ENCODE data around the gene CALD1.
"Not testable (repeated sequence)": the region's sequence is repeated elsewhere in the genome, so short reads cannot be mapped to it uniquely, and the experiment has no call there.

CALD1 gene

DNA sequence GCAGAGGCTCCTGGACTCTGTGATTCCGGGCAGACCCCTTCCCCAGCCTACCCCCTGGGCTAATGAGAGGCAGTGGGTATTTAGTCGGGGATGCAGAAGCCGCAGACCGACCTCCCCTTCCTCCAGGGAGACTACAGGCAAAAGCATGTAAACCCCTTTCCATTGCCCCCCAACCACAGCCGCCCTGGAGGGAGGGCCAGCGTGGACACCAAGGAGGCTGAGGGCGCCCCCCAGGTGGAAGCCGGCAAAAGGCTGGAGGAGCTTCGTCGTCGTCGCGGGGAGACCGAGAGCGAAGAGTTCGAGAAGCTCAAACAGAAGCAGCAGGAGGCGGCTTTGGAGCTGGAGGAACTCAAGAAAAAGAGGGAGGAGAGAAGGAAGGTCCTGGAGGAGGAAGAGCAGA is 167.9 kb downstream of the CALD1 start:
- no peak for DNase-seq (ENCODE audit: low read depth, low spot score)

DNA sequence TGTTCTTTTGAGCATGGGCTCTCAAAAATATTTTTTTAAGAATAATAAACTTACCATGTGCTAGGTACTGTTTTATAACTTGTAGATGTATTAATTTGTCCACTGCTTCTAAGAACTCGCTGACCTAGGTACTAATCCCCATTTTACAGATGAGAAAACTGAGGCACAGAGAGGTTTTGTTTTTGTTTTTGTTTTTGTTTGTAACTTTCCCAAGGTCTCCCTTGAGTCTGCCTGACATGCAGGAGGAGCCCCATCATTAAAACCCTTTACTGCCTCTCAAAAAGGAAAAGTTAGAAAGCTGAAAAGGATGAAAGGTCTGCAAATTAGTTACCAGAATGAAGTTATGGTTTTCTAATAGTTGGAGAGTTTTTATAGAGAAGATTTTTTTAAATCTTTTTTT is 168.4 kb downstream of the CALD1 start:
- no peak for DNase-seq (ENCODE audit: low read depth, low spot score)

DNA sequence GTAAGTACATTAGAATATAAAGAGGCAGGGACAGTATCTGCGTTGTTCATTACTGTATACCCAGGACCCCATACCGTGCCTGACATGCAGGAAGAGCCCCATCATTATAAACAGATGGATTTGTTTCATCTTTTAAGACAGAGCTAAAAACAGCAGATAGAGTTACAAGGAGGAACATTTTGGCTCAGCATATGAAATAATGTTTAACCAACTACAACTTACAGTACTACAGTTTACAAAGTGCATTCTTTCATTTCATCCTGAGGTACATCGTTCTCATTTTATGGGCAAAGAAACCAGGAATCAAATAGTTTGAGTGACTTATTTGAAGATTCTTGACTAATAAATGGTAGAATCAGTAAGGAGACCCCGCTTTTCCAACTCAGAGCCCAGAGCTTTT is 168.8 kb downstream of the CALD1 start:
- DNase-seq (ENCODE audit: low read depth, low spot score): no peak

DNA sequence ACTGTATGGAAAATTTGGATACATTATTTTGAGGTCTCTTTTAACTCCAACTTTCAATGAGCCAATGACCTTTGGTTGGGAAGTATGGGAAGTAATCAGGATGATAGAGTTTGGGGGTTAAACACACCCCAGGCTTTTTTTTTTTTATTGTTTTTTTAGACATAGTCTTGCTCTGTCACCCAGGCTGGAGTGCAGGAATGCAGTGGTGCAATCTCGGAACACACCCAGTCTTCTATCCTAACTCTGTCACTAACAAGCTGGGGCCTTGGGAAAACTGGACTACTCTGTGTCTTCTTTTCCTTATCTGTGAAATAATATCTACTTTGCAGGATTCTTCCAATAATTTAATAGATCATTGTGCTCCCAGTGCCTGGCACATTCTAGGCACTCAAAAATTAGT is 169.3 kb downstream of the CALD1 start:
- DNase-seq (ENCODE audit: low read depth, low spot score): no peak

DNA sequence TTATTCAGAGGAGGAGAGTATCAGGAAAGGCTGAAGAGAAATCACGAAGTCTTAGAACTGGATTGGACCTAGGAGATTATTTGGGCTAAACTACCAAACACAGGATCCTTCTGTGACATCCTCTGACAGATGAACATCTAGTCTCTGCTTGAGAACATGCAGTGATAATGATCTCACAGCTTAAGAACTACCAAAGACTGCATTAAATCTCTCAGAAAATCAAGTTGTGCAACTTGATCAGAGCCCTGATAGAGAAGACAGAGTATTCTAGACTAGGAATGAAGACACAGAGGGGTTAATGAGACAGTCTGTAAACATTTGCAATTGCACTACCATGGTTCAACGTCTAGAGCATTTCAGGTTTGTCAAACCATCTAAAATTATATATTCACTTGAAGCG is 169.7 kb downstream of the CALD1 start:
- no peak for DNase-seq (ENCODE audit: low read depth, low spot score)

DNA sequence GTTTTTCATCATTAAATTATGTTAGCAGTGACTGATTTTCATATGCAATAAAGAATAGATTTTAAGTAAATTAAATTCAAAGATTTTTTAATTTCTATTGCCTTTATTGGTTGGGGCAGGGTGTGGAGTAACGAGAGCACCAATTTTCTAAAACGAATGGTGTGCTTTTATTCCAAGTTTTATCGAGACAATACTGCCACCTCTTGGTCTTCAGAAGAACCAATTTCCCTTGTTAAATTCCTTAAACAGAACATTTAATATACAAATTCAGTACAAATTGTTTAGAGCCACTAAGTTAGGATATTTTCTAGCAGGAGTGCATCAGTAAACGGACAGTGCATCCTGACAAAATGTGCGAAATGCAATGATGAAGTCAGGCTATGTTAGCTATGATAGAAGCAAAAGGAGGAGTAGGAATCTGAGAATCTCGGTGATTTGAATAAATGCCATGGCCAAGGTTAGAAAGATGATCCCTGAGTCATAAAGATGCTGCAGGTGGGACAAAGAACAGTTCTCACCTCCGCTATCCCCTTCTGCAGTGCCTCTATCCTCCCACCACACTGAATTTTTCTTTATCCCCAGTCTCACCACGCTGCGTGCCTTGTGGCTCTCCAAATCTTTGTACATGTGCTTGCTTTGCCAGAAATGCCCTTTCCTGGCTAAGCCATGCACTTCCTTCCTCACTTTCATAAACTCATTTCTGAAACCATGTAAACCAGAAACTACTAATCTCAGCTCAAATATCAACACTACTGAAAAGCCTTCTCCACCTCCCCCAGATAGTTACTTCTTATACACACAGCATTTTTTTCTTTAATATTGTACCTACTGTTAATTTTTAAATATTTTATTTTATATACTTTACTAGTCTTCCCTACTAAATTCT is 175.0 kb downstream of the CALD1 start:
- DNase-seq (ENCODE audit: low read depth, low spot score): no peak

DNA sequence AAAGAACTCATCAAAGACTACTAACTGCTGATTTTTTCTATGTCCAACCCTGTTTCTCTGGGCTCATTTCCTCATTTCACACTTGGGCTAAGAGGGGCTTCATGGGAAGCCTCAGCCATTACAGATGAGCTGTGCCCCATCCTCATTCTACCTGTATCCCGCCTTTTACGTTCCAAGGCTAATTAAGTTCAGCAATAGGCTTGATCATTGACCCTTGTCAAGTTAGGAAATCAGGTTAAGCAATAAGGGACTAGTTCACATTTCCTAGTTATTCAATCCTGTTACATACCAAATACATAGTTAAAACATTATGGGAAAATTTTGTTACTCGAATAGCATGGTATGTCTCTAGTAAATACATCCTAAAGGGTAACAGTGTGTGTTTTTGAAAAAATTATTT is 177.6 kb downstream of the CALD1 start:
- no peak for DNase-seq (ENCODE audit: low read depth, low spot score)

DNA sequence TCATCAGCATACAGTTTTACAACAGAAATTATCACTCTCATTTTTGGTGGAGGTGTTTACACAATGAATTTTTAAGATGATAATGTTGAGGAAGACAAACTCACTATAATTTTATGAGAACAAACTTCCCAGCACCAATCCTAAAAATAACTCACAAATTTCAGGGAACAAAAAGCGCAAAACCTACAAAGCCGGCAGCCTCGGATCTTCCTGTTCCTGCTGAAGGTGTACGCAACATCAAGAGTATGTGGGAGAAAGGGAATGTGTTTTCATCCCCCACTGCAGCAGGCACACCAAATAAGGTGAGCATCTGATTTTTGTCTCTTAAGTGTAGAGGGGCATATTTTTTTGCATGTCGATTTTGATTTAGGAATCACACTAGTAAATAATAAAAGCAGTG is 180.4 kb downstream of the CALD1 start:
- no peak for DNase-seq (ENCODE audit: low read depth, low spot score)

DNA sequence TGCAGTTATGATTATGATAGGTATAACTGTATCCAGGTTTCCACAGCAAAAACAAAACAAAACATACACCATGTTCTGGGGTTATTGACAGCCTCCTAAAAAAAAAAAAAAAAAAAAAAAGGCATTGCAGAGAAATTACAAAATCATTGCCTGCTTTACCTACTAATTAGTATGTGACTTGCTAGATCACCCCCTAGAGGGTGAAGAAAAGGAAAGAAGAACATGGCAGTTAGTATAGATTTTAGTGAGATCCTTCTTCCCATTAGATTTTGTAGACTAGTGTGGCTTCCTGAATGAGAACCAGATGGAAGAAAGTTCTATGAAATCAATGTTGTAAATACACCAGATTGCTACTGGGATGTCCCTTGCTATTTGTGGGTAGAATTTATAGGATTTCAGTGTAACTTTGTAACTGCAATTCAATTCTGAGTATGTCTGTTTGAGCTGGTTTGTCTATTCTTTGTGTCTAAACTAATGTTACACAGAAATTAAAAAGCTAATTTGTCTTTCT is 182.9 kb downstream of the CALD1 start:
- DNase-seq (ENCODE audit: low read depth, low spot score): no peak

DNA sequence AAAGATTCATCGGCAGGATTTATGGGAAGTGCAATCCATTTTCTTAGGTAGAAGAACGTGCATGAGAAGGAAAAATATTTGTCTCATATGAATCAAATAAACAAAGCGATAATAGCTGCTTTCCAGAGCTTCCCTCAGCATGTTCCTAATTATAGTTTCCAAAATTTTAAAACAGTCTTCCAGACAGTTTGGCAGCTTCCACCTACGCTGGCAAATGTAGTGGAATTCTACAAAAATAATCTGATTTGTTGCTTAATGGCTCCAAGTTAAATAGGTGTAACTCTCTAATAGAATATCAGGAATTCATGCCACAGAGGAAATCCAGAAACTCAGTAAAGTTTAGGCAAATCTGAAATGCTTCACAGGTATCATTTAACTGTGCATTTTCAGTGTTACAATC is 183.6 kb downstream of the CALD1 start:
- no peak for DNase-seq (ENCODE audit: low read depth, low spot score)

DNA sequence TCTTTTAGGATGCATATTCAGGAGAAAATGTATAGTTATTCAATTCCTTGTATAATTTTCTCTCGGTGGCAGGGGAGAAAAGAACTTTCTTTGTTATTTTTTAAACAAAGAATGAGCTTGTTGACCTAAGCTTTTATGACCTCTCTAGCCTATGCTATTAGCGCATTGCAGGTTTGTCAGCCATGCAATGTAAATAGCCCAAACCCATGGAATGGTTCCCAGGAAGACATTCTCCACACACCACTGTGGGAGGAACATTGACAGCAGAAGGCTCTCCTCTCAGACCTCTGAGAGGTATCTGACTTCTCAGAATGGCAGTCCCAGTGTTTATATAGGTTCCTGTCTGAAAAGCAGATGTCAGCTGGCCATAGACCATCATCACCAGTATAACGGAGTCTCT is 187.3 kb downstream of the CALD1 start:
- no peak for DNase-seq (ENCODE audit: low read depth, low spot score)

DNA sequence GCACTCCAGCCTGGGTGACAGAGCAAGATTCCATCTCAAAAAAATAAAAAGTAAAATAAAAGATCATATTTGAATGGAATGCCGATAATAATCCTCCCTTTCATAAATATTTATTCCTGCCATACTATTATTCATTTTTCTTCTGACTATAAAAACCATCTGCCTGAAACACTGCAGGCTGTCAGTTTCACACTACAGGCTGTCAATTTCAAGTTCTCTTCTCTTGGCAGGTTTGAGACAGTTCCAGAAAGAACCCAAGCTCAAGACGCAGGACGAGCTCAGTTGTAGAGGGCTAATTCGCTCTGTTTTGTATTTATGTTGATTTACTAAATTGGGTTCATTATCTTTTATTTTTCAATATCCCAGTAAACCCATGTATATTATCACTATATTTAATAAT is 188.7 kb downstream of the CALD1 start:
- no peak for DNase-seq (ENCODE audit: low read depth, low spot score)

DNA sequence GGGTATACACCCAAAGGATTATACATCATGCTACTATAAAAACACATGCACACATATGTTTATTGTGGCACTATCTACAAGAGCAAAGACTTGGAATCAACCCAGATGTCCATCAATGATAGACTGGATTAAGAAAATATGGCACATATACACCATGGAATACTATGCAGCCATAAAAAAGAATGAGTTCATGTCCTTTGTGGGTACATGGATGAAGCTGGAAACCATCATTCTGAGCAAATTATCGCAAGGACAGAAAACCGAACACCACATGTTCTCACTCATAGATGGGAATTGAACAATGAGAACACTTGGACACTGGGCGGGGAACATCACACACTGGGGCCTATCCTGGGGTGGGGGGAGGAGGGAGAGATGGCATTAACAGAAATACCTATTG is 202.2 kb downstream of the CALD1 start:
- DNase-seq (ENCODE audit: low read depth, low spot score): not testable (repeated sequence)

DNA sequence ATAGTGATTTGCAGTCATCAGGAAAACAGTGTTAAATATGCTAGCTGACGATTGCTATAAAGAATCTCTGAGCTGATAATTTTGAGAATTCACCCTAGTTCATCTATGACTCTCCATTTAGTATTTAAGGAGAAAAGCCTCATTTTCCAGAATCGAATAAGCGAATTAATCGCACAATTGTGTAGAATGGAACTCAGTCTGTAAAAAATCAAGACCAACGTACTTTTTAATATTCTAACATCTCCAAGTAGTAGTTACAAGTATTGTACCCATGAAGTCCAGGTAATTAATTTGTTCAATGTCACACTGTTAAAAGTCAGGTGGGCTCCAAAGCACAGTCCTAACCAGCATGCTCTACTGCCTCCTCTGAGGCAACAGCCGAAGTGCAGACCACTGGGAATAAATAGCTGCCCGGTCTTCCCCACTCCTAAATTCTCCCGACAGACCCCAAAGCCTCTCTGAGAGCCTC is 206.5 kb downstream of the CALD1 start:
- no peak for DNase-seq (ENCODE audit: low read depth, low spot score)

DNA sequence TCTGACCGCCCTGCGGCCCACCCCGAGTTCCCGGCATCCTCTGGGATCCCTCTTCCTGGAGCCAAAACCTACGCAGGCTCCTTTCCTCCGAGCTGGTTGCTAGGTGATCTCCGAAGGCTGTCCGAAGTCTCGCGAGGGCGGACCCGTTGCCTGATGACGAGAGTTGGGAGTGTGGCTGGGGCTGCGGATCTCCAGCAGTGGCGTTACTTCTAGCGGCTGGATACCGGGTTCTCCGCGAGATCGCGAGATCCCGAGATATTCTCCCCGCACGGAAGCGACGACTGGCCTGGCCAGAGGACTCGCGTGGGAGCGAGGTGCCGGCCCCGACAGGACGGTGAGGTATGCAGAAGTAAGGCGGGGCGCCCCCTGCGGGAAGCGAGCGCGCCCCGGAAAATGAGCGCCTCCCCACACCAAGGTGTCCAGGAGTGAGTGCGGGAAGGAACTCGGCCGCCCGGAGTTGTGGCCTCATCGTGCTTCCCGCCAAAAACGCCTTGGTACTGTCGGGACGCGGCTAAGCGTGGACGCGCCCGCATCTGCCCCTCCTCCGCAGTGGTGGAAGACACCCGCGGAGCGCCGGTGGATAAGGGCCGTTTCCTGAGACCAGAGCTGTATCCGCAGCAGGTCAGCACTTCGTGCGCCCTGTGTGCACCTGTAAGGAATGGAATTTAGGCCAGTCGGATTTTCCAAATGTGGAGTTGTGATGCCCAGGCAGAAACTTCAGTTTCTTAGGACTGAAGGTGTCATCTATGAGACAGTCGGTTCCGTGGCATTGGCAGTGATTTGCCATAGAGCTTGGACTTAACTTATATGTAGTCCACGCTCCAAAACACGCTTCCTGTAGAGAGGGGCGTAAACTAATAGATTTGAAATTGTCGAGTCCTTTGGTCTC is 207.2 kb downstream of the CALD1 start, which contains the start of gene AGBL3:
AGBL3 (plus strand) TSS at position 146 of the 889 bp plus-strand sequence. CDS start 1,426 bp downstream, outside the sequence.
- DNase-seq (ENCODE audit: low read depth, low spot score): peak; percentile 98

DNA sequence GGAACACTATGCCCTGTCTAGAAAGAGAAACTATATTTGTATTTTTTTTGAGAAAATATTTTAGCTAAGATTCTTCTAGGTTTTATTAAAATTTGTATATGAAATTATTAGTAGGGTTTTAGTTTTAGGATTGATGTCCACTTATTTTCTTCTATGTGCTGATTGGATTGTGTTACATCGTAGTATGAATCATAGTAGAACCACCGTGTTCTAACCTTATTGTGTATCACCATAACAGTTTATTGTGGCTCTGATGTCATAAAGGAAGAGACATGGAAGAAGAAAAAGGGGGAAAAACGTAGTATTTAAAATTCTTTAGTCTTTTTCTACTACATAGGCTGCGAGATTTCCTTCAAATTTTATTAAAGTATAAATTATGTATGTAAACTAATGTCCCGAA is 208.7 kb downstream of the CALD1 start:
- DNase-seq (ENCODE audit: low read depth, low spot score): no peak

DNA sequence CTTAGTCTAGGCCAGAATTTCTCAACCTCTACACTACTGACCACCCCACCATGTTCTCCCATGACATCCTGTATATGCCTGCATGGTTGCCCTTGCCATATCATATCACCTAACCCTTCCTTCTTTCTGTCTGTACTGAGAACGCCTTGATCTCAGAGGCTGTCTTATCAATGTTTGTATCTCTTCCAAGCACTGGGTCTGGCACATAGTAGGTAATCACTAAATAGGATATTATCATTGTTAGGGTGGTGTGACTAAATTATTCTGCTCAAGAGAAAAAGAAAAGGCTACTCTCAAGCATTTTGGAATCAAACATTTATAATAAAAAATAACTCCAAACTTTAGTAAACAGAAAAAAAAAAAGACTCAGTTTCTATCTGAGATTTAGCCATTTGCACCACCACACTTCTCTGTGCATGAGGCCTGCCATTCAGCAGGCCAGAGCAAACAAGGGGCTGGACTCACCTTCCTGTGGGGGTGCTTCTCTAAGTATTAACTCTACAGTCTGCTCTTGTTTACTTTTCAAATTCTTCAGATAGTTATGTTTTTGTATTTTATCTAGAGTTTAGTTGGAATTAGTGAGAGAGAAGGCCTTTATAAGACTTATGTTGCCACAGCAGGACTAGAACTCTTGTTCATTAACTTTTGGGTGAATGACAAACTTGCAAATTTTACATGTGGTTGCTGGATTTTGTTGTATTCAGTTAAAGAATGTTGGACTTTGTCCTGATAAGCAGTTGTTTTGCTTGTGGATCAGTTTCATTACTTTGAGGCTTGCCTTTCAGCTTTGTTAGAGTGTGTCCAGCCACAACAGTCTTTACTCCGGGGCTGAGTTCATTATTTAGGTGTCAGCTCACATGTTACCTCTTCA is 212.3 kb downstream of the CALD1 start:
- DNase-seq (ENCODE audit: low read depth, low spot score): no peak

DNA sequence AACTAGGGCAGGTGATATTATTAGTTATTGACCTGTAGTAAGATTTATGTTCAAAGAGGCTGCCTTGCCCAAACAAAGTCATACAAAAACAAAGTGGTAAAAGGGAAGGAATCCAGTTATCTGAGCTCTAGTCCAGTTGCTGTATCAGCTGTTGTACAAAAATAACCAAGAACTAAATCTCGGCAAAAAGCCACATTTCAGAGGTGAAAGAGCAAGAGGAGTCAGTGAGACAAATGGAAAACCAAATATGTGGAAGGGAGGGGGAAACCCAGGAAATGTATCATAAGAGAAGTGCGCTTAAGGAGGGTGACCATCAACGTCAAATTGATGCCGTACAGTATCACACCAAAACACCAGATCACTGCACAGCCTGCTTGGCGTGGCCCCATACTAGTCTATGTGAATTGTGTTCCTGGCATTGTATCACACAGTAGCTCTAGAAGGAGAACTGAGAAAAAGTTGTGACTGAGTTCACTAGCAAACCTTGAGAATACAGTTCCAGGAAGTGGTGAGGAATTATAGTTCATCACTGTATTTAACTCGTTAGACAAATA is 213.3 kb downstream of the CALD1 start:
- DNase-seq (ENCODE audit: low read depth, low spot score): no peak

DNA sequence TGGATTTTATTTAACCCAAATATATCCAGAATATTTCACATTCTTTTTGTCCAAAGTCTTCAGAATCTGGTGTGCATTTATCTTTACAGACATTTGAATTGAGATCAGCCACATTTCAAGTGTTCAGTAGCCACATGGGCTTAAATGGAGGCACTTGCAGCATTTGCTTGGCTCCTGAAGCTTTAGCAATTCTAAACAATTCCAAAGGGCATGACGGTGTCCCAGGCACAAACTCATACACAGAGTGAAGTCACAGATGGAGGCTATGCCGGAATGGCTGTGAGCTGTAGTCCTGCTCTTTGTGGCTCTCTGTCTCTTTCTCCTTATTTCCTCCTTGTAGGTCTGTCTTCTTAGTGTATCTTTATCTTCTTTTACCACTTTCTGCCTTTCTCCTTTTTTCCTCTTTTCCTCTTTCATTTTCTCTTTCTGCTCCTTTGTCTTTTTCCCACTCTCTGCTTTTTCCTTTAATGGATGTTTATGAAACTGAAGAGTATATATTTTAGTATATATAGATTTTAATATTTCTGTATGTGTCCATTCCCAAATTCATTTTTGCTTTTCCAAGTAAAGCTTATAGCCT is 214.5 kb downstream of the CALD1 start:
- no peak for DNase-seq (ENCODE audit: low read depth, low spot score)

DNA sequence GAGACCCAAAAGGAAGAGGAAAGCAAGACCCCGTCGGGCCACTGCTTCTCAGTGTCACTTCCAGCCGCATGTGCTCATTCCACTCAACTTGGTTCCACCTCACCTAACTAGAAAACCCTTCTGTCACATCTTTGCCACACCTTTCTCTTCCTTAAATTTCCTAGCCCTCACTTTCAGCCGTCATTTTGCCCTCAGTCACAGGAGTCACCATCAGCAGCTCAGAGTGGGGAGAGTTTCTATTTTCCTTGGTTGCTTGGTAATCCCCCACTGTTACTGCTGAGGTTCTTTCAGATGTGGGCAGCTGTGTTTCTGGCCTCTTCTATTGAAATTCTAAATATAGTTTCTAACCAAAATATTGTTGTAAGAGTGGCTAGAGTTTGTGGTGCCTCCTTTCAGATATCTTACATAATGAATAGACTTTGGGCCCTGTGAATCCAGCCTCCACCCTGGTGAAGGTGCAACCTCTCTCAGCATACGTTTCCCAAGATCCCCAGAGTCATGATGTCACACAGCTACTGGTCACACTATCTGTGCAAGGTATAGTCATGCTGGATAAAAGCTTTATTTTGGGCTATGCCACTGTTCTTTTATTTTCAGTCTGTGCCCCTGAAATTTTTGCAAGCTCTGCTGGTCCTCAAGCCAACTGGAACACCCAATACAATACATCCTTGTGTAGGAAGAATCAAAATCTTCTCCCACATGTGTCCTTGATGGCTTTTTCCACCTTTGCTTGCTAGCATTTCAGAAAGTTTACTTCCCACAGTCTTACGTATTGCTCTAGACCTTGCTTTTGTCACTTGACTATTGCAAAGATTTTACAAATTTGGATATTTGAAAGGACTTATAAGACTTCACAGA is 216.0 kb downstream of the CALD1 start:
- no peak for DNase-seq (ENCODE audit: low read depth, low spot score)

Measured in ELF-1 (cell line).